DOHH2 (cell line): Measurements from ENCODE around the gene TRIM41.

Source experiments
- EZH2phosphoT487 ChIP-seq: fragments of 200-600 bp; sonication (generic); IDR thresholded peaks from 2 replicates; pipeline ENCODE4 v1.6.1; 2017; ENCODE audit warnings: borderline replicate concordance, mild to moderate bottlenecking, antibody characterized with exemption, low read length, moderate library complexity, mixed read lengths
- TF ChIP-seq, protein P1 (sequence below): fragments of 200-600 bp; sonication (generic); IDR thresholded peaks from one replicate; pipeline ENCODE4 v1.5.1; 2014; ENCODE audit warnings: antibody characterized with exemption, mild to moderate bottlenecking, low read depth, low read length; ENCODE audit not compliant: poor library complexity, severe bottlenecking

DNA sequence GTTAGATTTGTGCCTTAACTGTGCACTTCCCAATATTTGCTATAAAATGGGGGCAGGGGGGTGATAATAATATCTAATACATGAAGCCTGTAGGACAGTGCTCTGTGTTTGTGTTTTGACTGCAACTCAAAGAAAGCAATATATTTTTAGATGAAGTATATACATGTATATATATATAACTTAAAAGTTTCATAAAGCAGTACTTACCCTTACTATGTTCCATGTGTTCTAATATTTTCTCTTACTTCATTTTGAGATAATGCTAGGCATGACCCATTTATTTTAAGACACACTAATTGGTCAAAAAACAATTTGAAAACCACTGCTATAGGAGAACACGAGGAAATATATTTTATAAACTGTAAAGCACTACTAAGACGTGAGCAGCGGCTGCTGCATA is 35.5 kb downstream of the TRIM41 start:
- TF ChIP-seq, protein P1, sequence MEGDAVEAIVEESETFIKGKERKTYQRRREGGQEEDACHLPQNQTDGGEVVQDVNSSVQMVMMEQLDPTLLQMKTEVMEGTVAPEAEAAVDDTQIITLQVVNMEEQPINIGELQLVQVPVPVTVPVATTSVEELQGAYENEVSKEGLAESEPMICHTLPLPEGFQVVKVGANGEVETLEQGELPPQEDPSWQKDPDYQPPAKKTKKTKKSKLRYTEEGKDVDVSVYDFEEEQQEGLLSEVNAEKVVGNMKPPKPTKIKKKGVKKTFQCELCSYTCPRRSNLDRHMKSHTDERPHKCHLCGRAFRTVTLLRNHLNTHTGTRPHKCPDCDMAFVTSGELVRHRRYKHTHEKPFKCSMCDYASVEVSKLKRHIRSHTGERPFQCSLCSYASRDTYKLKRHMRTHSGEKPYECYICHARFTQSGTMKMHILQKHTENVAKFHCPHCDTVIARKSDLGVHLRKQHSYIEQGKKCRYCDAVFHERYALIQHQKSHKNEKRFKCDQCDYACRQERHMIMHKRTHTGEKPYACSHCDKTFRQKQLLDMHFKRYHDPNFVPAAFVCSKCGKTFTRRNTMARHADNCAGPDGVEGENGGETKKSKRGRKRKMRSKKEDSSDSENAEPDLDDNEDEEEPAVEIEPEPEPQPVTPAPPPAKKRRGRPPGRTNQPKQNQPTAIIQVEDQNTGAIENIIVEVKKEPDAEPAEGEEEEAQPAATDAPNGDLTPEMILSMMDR, result no peak
- no peak for TF ChIP-seq EZH2phosphoT487
